GM18861 (cell line): ENCODE results near the gene S100A3.
A peak's percentile ranks its signal among the peaks of the same experiment; 100 is the strongest.

Source experiments
- ATAC-seq: cut with Tn5 transposase; IDR thresholded peaks from one replicate; pipeline ENCODE4 v1.9.1; 2021; ENCODE audit not compliant: unreplicated experiment

Gene S100A3

GRCh38 chr1:153549741-153550397, 811 bp upstream of the S100A3 start:
- ATAC-seq: no peak

- no peak for ATAC-seq
Observed at GRCh38 chr1:153547560-153548551, 1.2 kb downstream of the S100A3 start.

DNA sequence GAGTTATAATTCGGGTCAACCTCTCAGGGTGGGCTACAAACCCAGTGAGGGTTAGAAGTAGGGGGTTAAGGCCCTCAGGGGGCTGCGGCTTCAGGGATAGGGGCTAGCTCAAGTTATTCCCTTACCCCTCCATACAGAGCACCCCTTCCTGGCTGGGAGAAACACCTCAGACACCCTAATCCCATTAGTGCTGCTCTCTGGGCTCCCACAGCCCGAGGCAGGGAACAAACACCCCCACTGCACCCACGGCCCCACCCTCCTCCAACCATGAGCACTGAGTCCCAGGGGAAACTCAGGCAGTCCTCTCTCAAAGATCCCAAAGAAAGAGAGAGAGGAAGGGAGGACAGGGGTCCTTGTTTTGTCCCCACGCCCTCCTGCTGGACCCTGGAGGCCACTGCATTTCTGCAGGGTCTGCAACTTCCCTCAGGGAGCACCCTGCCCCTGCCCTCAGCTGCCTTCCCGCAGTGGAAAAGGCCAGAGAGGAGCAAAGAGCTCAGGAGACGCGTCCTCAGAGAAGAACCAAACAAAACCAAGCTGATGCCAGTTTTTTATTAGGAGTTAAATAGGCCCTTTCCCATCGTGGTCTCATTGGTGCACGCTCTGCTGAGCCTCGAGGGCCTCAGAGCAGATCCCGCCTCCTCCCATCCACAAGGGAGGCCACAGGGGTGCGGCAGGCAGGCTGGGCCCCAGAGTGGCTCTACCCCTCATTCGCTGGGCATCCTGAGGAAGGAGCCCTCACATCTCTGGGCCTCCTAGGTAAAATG, 2.1 kb downstream of the S100A3 start:
- ATAC-seq: no peak

GRCh38 chr1:153546371-153546770, 2.7 kb downstream of the S100A3 start:
- no peak for ATAC-seq

DNA sequence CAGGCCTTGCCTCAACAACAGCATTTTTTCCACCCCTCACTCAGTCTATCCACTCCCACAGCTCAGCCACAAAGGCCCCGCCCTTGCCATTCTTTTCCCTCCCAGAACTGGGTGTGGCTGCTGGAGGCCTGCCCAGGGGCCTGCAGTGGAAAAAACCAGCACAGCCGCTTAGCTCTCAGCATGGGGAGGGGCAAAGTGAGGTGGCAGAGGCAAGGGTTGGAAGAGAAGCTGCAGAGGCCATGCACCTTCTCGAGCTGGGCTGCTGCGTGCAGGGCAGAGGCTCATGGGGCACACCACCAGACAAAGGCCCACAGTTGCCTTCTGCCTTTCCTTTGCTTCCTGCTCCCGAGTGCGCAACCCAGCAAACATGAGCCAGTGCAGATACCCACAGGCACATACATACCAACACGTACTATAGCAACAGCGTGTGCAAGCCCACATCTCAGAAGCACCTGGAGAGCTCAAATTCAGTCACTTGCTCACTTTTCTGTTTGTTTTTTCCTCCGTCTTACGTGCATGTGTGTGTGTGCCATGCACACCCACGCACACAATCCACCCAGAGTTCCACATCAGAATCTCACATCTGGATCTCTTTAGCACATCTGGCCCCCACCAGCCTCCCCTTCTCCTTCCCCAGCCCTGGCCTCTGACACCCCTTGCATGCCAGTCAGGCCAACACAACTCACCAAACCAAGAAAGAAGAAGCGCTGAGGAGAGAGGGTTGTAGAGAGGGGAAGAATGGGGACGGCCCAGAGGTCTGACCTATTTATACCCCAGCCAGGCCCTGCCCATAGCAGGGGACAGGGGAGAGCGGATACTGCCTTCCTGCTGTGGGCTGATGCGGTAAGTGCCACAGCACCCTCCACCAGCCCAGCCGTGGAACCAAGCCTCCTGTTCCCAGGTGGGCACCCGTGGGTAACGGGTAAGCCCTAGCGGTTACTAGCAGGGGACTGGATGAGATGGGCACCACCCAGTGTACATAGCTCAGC, 3.7 kb downstream of the S100A3 start, which contains the start of gene S100A4:
S100A4 (minus strand) TSS at position 740 of the 989 bp plus-strand sequence. CDS start 1,012 bp downstream, outside the sequence.
- ATAC-seq: peak; percentile 48

GRCh38 chr1:153544453-153545066, 4.5 kb downstream of the S100A3 start:
- ATAC-seq: no peak

DNA sequence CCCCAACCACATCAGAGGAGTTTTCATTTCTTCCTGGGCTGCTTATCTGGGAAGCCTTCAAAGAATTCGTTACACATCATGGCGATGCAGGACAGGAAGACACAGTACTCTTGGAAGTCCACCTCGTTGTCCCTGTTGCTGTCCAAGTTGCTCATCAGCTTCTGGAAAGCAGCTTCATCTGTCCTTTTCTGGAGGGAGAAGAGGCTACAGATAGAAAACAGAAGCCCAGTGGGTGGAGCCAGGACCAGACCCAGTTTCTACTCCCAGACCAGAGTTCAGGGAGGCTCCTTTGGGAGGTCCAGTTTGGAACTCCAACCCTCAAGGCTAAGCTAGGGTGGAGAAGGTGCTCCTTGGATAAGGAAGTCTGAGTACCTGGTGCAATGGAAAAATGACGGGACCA, 5.3 kb downstream of the S100A3 start:
- no peak for ATAC-seq

GRCh38 chr1:153542956-153543711, 5.9 kb downstream of the S100A3 start:
- ATAC-seq: no peak

- ATAC-seq: no peak
Observed at GRCh38 chr1:153541641-153542590, 7.1 kb downstream of the S100A3 start.

DNA sequence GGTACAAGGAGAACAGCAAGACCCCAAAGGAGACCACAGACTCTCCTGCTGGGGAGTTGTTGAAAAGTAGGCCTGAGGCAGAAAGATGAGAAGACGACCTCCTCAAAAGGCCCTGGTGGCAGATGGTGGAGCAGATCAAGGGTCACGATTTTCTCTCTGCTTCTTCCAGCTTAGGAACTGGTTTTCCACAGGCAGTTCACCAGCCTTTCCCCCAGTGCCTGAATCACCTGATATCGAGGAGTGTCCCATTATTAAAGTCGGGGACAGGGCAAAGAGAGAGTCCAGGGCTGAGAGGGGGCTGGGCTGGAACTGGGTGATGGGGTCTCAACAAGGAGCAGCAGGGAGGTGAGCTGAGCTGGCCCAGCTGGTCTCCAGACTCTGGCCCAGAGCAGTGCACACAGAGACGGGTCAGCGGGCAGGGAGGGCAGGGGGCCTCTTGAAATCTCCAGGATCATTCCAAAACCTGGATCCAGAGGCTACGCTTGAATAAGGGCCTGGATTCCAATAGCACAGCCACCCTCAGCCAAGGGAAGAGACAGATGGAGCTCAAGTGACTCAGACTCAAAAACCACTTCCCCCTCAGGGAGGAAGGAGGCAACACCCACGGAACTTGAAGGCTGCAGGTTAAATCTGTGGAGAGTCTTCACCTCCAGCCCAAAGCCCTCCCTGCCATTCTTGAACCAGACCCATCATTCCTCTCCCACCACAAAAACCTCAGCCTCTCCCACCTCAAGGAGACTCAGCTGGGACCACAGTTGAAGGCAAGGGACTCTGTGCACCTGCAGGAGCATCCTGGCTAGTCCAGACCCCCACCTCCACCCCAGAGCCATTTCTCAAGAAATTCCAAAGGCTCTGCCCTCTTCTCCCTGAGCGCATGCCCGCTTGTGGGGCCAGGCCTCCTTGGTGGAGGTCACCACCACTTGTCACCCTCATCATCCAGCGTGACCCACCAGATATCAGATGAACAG, 8.4 kb downstream of the S100A3 start, which contains the start of gene S100A5:
S100A5 (minus strand) TSS at position 541 of the 968 bp plus-strand sequence. CDS start 743 bp downstream, outside the sequence.
- ATAC-seq: no peak

DNA sequence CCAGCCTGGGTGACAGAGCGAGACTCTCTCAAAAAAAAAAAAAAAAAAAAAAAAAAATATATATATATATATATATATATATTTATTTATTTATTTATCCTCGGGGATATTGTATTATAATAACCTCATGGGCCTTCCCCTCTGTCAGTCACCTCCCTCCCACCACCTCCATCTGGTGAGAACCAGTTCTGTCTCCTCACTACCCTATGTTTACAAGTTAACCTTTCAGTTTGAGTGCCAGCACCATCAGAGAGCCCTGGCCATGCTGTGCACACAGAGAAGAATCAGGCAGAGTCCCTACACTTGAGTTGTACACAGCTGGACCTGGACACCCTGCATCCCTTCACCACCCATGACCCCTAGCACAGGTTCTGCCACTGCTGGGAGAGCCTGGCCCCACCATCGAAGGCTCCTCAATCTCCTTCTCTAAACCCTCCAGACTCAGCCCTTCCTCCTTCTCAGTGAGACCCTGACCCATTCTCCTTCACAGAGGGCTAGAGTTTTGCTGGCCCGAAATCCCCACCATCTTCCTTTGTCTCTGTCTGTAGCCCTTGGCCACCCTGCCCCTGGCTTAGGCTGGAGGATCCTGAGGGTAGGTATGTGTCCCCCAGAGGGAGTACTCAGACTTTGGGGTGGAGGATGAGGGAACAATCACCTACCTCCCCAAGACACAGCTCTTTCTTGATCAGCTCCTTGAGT, 9.5 kb downstream of the S100A3 start:
- no peak for ATAC-seq

DNA sequence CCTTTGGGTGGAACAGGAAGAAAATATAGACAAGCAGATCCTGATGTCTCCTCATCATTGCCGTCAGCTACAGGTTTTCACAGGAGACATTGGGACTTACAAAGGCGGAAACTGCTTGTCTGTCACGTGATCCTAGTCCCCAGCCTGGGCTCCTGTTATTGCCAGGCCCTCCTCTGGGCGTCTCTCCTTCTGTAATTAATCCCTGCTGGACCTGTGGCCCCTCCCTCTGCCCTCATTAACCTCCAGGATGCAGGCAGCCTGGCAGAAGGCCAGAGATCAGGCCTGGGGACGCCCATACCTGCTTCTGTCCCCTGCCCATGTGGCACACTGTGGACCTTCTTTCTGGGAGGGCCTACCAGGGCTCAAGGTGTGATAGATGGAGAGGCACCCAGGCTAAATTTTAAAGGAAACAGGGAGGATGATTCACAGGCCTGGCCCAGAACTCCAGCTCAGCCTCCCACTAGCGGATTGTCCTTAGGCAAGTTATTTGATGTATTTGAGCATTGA, 10.7 kb downstream of the S100A3 start:
- ATAC-seq: no peak

- ATAC-seq: no peak
Observed at GRCh38 chr1:153537376-153537730, 11.7 kb downstream of the S100A3 start.

DNA sequence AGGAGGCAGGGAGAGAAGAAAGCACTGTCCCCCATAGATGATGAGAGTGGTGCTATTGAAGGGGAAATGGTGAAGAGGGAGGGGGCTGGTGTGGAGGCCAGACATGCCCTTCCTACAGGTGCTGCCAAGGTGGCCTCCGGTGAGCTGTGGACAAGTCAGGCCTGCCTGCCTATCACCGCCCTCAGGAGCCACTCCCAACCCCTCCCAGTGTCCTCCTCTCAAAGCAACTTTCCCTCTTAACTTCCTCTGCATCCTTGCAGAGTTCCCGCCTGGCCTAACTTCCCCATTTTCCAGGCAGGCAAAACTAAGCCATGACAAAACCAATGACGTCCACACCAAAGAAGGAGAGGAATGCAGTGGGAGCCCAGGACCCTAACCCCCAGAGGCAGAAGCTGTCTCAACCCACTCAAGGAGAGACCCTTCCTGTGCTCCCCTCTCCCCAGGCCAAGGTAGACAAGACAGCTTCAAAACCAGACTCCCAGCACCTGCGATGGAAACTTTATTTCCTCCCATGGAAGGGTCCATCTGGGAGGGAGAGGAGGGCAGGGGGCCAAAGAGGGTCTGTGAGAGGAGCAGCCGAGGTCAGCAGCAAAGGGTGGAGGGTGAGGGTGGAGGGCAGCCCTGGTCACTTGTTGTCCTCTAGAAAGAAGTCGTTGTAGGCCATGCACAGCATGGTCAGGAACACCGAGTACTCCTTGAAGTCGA, 12.2 kb downstream of the S100A3 start:
- no peak for ATAC-seq

DNA sequence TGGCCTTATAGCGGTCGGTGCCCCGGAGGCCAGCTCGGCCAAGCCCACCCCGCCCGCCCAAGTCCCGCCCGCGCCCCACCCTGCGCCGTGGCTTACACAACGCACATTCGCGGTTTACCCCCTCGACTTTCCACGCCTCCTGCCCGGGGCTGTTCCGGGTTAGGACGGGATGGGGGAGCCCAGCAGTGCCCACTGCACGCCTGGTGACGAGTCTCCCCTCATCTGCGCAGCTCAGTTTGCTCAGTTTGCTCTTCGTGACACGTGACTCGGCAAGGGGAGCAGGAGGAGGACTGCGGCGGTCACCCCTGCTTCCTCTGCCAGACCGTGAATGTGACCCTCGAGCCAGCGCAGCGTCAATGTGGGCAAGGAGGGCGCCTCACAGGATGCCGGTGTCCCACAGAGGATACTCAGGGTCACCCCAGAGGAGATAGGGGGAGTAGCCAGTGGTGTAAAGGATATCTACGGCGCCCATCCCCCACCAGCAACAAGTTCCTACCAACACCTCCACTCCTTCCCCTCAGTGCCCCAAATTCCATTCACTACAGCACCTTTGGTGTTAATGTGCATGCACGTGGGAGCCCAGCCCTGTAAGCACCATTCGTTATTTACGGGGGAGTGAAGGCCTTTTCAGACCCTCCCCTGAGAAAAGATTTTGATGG, 12.9 kb downstream of the S100A3 start:
- ATAC-seq: no peak
